Astrocyte (in vitro differentiated cells and primary cell): ENCODE measurements around the gene ZNF615. TPM values are rescaled to one million over a fixed set of nuclear protein-coding genes. Genes with fewer than 3 reads are reported as not detected.

Experiments
- DNase-seq: peaks from one replicate; pipeline ENCODE4 v3.0.0-alpha.2; 2010; ENCODE audit warnings: low read depth
- FAIRE-seq: peaks from 2 replicates; lab custom pipeline; 2011; peaks lifted over from hg19 to GRCh38; lab: Jason Lieb, UNC
- H2AFZ ChIP-seq: 2 replicates; pipeline ENCODE4 v1.6.0; 2012; ENCODE audit warnings: low read depth, low read length, inconsistent platforms
- H3K27ac ChIP-seq: 2 replicates; pipeline ENCODE4 v1.5.1; 2011; ENCODE audit warnings: low read depth, low read length, inconsistent platforms
- H3K27me3 ChIP-seq: 2 replicates; pipeline ENCODE4 v1.6.0; 2011; ENCODE audit warnings: low read length, inconsistent platforms; ENCODE audit not compliant: insufficient read depth
- H3K36me3 ChIP-seq: 2 replicates; pipeline ENCODE4 v1.5.1; 2011; ENCODE audit warnings: low read length, inconsistent platforms; ENCODE audit not compliant: insufficient read depth
- H3K4me1 ChIP-seq: 2 replicates; pipeline ENCODE4 v1.5.1; 2011; ENCODE audit warnings: low read length, inconsistent platforms; ENCODE audit not compliant: insufficient read depth
- H3K4me2 ChIP-seq: 2 replicates; pipeline ENCODE4 v1.6.0; 2012; ENCODE audit warnings: low read length, inconsistent platforms
- H3K4me3 ChIP-seq: 2 replicates; pipeline ENCODE4 v1.5.1; 2011; ENCODE audit warnings: low read depth, mild to moderate bottlenecking, low read length, inconsistent platforms; ENCODE audit not compliant: insufficient read depth
- H3K79me2 ChIP-seq: 2 replicates; pipeline ENCODE4 v1.6.0; 2012; ENCODE audit warnings: mild to moderate bottlenecking, low read length, inconsistent platforms; ENCODE audit not compliant: insufficient read depth
- H3K9ac ChIP-seq: 2 replicates; pipeline ENCODE4 v1.6.0; 2012; ENCODE audit warnings: mild to moderate bottlenecking, low read length, inconsistent platforms
- H3K9me3 ChIP-seq: 2 replicates; pipeline ENCODE4 v1.5.1; 2012; ENCODE audit warnings: low read depth, mild to moderate bottlenecking, low read length, inconsistent platforms; ENCODE audit not compliant: insufficient read depth
- H4K20me1 ChIP-seq: 2 replicates; pipeline ENCODE4 v1.6.0; 2012; ENCODE audit warnings: low read length, inconsistent platforms; ENCODE audit not compliant: insufficient read depth
- H3K27ac Mint-ChIP-seq: one replicate; pipeline ENCODE4 v1.8.0; 2021; ENCODE audit warnings: mild to moderate bottlenecking, mixed read lengths; ENCODE audit not compliant: unreplicated experiment
- H3K27me3 Mint-ChIP-seq: one replicate; pipeline ENCODE4 v1.8.0; 2021; ENCODE audit warnings: low read depth, mixed read lengths; ENCODE audit not compliant: unreplicated experiment
- H3K36me3 Mint-ChIP-seq: one replicate; pipeline ENCODE4 v1.8.0; 2021; ENCODE audit warnings: low read depth, mixed read lengths; ENCODE audit not compliant: unreplicated experiment
- H3K4me1 Mint-ChIP-seq: one replicate; pipeline ENCODE4 v1.8.0; 2021; ENCODE audit warnings: low read depth, mixed read lengths; ENCODE audit not compliant: unreplicated experiment
- H3K4me3 Mint-ChIP-seq: one replicate; pipeline ENCODE4 v1.8.0; 2021; ENCODE audit warnings: mild to moderate bottlenecking, moderate library complexity, mixed read lengths; ENCODE audit not compliant: unreplicated experiment
- H3K9me3 Mint-ChIP-seq: one replicate; pipeline ENCODE4 v1.8.0; 2021; ENCODE audit warnings: mild to moderate bottlenecking, mixed read lengths; ENCODE audit not compliant: unreplicated experiment
- EZH2 ChIP-seq: IDR thresholded peaks from 2 replicates; pipeline ENCODE4 v1.6.1; 2012; ENCODE audit warnings: mild to moderate bottlenecking, low read length, inconsistent platforms; ENCODE audit not compliant: insufficient read depth
- total RNA-seq: library from RNA; stranded (reverse); gene quantifications from 2 replicates; pipeline ENCODE4 v1.2.1, GENCODE V29; 2021
- TF ChIP-seq, protein P1 (sequence below): IDR thresholded peaks from 2 replicates; pipeline ENCODE4 v1.5.1; 2011; ENCODE audit warnings: low read depth, mild to moderate bottlenecking, inconsistent platforms, low read length, moderate library complexity; ENCODE audit not compliant: insufficient read depth

ZNF615 gene
- total RNA-seq, 1 donor from 2014 or later, result 4.7 TPM

DNA sequence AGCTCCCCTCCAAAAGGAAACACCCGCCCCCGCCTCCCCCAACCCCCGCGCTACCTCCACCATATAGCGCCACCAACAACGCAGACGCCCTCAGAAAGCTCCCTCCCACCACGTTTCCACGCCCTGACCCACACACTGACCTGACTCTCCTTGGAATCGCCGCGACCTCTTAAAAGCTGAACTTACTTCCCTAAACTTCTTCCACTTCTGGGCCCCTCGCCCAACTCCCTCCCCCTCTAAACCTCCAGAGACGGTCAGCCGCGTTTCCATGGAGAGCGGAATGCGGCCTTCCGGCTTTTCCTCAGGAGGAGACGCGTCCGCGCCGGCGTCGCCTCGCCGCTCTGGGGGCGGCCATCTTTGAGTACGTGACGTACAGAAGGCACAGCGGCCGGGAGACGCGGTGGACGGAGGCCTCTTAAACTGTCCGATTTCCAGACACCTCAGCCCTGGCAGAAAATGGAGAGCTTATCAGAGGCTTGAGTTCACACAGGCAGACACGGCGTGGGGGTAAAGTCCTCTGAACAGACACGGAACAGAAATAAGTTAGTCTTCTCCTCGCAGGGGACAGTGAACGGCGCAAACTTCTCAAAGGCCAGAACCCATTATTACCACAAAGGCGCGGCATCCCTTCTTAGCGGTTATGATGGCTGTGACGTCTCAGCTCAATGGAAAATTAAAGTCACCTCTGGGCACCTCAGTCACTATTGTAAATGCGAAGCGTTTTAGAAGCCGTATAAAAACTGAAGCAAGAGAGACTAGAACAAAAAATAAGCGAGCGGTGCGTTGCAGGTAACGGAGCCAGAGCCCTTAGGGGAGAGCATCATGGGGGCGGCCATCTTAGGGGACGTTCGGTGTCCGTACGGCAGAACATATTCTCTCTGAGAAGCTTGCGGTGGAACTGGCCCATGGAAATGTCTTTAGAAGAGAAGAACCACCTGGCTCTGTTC, 40.8 kb upstream of the ZNF615 start, which contains the start of gene ZNF432:
TSS of gene ZNF432 (minus strand) at position 284 of the 947 bp plus-strand sequence. CDS start 1,970 bp downstream, outside the sequence.
- DNase-seq (peak; percentile 89), FAIRE-seq (no peak)
- peak within 1 kb of the TSS; percentile 87 for H3K9ac ChIP-seq
- H3K27me3 ChIP-seq, result no peaks in the 10 kb centered on the region
- H4K20me1 ChIP-seq, result no peaks in the 10 kb centered on the region
- no peak for TF ChIP-seq EZH2
- TF ChIP-seq, protein P1, sequence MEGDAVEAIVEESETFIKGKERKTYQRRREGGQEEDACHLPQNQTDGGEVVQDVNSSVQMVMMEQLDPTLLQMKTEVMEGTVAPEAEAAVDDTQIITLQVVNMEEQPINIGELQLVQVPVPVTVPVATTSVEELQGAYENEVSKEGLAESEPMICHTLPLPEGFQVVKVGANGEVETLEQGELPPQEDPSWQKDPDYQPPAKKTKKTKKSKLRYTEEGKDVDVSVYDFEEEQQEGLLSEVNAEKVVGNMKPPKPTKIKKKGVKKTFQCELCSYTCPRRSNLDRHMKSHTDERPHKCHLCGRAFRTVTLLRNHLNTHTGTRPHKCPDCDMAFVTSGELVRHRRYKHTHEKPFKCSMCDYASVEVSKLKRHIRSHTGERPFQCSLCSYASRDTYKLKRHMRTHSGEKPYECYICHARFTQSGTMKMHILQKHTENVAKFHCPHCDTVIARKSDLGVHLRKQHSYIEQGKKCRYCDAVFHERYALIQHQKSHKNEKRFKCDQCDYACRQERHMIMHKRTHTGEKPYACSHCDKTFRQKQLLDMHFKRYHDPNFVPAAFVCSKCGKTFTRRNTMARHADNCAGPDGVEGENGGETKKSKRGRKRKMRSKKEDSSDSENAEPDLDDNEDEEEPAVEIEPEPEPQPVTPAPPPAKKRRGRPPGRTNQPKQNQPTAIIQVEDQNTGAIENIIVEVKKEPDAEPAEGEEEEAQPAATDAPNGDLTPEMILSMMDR, result no peak
- peaks cover 3% of the 10 kb centered on the region for H3K9me3 ChIP-seq
- peaks cover 13% of the 10 kb centered on the region for H3K36me3 ChIP-seq
- H3K4me1 ChIP-seq, result peaks cover 3% of the 10 kb centered on the region
- H3K27me3 Mint-ChIP-seq, result no peaks in the 10 kb centered on the region
- H2AFZ ChIP-seq, result peak within 1 kb of the TSS; percentile 96
- no peaks in the 10 kb centered on the region for H3K4me1 Mint-ChIP-seq
- peaks cover 20% of the 10 kb centered on the region for H3K9me3 Mint-ChIP-seq
- peak within 1 kb of the TSS; percentile 71 for H3K4me3 ChIP-seq
- peaks cover 8% of the 10 kb centered on the region for H3K79me2 ChIP-seq
- peak within 1 kb of the TSS; percentile 98 for H3K27ac Mint-ChIP-seq
- peak within 1 kb of the TSS; percentile 96 for H3K4me3 Mint-ChIP-seq
- H3K4me2 ChIP-seq, result peak within 1 kb of the TSS; percentile 91
- H3K27ac ChIP-seq, result peak within 1 kb of the TSS; percentile 89
- peaks cover 43% of the 10 kb centered on the region for H3K36me3 Mint-ChIP-seq

DNA sequence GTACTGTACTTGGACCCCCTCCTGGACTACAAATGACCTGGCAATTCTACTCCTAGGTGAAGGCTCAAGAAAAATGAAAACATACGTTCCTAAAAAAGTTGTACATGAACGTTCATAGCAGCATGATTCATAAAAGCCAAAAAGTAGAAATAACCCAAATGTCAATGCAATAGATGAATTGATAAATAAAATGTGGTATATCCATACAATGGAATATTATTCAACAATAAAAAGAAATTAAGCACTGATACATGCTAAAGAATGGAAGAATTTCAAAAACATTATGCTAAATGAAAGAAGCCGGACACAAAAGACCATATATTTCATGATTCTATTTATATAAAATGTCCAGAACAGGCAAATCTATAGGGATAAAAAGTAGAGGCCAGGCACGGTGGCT, 31.2 kb upstream of the ZNF615 start:
- peaks cover 56% of the 10 kb centered on the region for H3K36me3 ChIP-seq
- H3K27me3 Mint-ChIP-seq, result no peaks in the 10 kb centered on the region
- H3K27ac Mint-ChIP-seq, result no peak overlapping the region
- FAIRE-seq (no peak), DNase-seq (no peak)
- H3K79me2 ChIP-seq, result no peaks in the 10 kb centered on the region
- H3K9ac ChIP-seq, result no peak overlapping the region
- H3K27me3 ChIP-seq, result no peaks in the 10 kb centered on the region
- TF ChIP-seq EZH2, result no peak
- H2AFZ ChIP-seq, result no peak overlapping the region
- no peak overlapping the region for H3K27ac ChIP-seq
- no peaks in the 10 kb centered on the region for H4K20me1 ChIP-seq
- no peaks in the 10 kb centered on the region for H3K4me1 Mint-ChIP-seq
- no peak overlapping the region for H3K4me2 ChIP-seq
- H3K4me3 Mint-ChIP-seq, result no peak overlapping the region
- no peaks in the 10 kb centered on the region for H3K4me1 ChIP-seq
- H3K9me3 Mint-ChIP-seq, result peaks cover 54% of the 10 kb centered on the region
- H3K4me3 ChIP-seq, result no peak overlapping the region
- H3K36me3 Mint-ChIP-seq, result peaks cover 81% of the 10 kb centered on the region
- peaks cover 43% of the 10 kb centered on the region for H3K9me3 ChIP-seq

DNA sequence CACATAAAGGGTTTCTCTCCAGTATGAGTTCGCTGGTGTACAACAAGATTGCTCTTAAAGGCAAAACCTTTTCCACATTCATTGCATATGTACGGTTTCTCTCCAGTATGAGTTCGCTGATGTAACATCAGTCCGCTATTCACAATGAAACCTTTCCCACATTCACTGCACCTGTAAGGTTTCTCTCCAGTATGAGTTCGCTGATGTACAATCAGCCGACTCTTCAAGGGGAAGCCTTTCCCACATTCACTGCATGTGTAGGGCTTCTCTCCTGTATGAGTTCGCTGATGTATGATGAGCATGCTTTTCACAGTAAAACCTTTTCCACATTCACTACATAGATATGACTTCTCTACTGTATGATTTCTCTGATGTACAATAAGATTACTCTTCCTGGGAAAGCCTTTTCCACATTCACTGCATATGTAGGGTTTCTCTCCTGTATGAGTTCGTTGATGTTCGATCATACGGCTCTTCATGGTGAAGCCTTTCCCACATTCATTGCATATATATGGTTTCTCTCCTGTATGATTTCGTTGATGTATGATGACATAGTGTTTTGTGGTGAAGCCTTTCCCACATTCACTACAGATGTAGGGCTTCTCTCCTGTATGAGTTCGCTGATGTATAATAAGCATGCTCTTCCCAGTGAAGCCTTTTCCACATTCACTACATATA, 26.2 kb upstream of the ZNF615 start:
- no peaks in the 10 kb centered on the region for H3K27me3 Mint-ChIP-seq
- H3K9me3 Mint-ChIP-seq, result peaks cover 73% of the 10 kb centered on the region
- Histone ChIP-seq H4K20me1 (no peaks in the 10 kb centered on the region), H3K27ac (no peak overlapping the region), H3K4me3 (no peak overlapping the region), H2AFZ (no peak overlapping the region), H3K4me2 (no peak overlapping the region), H3K4me1 (no peaks in the 10 kb centered on the region), H3K9ac (no peak overlapping the region), H3K27me3 (no peaks in the 10 kb centered on the region), H3K36me3 (peaks cover 54% of the 10 kb centered on the region), H3K9me3 (peaks cover 63% of the 10 kb centered on the region), H3K79me2 (no peaks in the 10 kb centered on the region)
- no peak overlapping the region for H3K27ac Mint-ChIP-seq
- DNase-seq (peak; percentile 21), FAIRE-seq (peak; percentile 34)
- no peak overlapping the region for H3K4me3 Mint-ChIP-seq
- TF ChIP-seq, protein P1, result no peak
- TF ChIP-seq EZH2, result no peak
- H3K4me1 Mint-ChIP-seq, result peaks cover 3% of the 10 kb centered on the region
- peaks cover 79% of the 10 kb centered on the region for H3K36me3 Mint-ChIP-seq
